EH (cell line): Measurements from ENCODE around the gene HECW1.

Experiments used
- DNase-seq: peaks from one replicate; pipeline ENCODE4 v3.0.0-alpha.2; 2015; ENCODE audit warnings: low read depth

Gene HECW1

GRCh38 chr7:43265139-43265538 lies 152.7 kb downstream of the HECW1 start:
- no peak for DNase-seq

GRCh38 chr7:43273939-43274719 lies 161.7 kb downstream of the HECW1 start:
- no peak for DNase-seq

- DNase-seq, result no peak
Measured at GRCh38 chr7:43274752-43275151, 162.3 kb downstream of the HECW1 start.

- no peak for DNase-seq
Measured at GRCh38 chr7:43276547-43276946, 164.1 kb downstream of the HECW1 start.

DNA sequence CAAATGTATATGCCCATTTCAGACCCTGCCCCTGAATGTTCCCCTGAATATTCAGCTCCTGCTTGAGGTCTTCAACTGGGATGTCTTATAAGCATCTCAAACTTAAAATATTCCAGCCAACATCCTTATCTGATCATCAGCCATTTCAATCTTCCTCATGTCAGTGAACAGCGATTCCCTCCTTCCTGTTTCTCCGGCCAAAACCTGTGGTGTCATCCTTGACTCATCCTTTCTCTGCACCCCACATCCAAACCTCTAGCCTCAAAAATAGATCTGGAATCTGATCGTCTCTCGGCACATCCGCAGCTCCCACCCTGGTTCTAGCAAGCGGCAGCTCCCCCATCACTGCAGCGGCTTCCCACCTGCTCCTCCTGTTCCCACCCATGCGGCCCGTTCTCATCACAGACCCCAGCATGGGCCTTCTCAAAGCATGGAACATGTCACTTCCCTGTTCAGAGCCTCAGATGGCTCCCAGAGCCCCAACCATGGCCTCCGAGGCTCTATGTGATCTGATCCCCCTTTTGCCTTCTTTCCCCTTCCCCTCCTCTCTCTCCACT lies 165.7 kb downstream of the HECW1 start:
- DNase-seq, result peak; percentile 64

DNA sequence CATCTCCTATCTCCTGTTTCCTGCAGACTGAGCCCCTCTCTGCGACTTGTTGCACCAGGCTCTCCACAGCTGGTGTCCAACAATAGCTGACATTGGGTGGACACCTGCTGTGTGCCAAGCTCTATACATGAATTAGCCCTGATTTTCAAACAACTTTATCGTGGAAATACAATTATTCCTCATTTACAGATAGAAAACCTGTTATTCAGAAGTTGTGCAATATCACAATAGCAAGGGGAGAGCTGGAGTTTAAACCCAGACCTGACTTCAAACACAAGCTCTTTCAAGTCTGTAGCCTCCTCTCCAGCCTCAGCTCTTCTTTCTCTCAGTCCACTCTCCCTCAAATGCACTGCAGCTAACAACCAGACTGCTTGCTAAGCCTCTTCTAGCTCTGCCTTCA lies 168.8 kb downstream of the HECW1 start:
- no peak for DNase-seq

DNA sequence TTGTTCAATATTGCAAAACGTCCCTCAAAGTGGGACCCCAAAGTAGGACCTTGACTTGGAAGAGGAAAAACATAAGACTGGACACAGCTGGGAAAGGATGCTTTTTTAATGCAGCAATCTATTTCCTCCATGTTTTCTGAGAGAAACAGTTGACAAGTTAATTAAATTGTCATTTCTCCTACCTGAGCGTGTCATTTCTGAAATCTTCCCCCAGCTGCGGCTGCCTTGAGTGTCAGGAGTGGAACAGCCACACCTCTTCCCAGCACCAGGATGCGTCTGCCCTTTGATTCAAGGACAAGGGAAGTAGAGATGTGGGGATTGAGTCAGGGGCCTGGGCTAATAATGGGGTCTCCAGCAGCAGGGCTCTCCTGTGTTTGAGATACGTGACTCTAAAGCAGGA lies 171.3 kb downstream of the HECW1 start:
- no peak for DNase-seq

- no peak for DNase-seq
Measured at GRCh38 chr7:43289826-43290225, 177.4 kb downstream of the HECW1 start.

DNA sequence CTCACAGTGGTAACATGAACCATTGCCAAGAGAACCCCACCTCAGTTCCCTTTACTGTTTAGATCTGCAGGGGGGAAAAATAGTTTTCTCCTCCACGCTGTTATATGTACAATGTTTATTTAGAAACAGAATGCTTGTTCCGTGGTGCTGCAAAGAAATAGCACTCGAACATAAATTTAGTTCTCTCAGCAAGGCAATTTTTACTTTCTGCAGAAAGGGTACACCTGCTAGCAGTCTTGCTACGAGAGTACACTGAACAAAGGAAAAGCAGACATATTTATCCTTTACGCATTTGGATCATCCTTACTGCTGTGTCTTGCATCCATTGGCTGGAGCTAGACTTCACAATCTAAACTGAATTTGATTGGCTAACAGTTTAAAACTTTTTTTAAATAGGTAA lies 178.5 kb downstream of the HECW1 start:
- no peak for DNase-seq

DNA sequence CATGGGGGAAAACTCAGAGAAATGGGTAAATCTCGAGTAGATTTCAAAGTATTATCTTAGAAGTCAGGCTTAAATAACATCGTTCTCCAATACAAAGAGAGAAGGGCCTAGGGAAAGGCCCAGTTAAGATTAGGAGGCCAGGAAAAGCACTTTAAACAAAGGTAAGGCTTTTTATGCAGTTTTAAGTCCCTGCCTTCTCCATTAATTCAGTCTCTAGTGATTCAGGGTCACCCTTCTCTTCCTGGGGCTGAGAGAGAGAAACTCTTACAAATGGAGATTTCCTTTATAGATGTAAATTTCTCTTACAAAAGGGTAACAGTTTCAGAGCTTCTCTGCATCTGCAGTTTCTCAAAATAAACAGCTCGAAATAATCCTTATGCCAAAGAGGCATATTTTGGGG lies 179.3 kb downstream of the HECW1 start:
- DNase-seq, result no peak

DNA sequence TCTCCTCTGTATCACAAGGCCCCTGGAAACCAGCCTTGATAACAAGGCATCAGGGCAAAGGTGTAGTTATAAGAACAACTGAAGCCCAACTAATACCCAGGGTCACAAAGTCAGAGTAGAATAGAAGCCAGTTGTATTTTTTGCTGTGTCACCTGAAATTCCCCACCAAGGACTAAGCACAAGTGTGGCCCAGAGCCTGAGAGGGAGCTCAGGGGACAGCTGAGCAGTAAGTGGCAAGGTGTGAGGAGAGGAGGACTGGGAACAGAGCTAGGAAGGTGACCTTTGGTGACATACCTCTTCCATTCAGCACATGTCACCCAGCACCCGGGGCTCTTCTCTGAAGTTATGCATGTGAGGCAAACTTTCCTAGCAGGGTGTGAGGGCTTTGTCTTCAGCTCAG lies 179.9 kb downstream of the HECW1 start:
- DNase-seq, result no peak

GRCh38 chr7:43294080-43294630 lies 181.7 kb downstream of the HECW1 start:
- DNase-seq, result peak; percentile 80

GRCh38 chr7:43295429-43295828 lies 183.0 kb downstream of the HECW1 start:
- DNase-seq, result no peak

DNA sequence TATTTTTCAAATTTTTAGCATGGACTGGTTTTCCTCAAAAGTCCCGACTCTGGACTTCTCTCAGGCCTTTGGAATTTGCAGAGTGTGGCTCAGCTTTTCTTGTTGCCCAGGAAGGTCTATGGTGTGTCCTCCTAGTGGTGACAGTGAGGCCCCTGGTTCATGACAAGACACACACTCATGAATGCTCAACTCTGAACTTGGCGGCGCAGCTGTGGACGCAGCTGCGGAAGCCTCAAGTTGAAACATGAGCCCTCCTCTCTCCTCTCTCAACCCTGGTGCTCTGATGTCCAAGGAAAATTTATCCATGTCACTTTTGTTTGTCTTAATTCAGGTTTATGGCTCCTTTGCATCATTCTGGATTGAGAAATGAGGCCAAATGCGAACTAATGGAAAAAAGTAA lies 183.9 kb downstream of the HECW1 start:
- DNase-seq, result no peak

DNA sequence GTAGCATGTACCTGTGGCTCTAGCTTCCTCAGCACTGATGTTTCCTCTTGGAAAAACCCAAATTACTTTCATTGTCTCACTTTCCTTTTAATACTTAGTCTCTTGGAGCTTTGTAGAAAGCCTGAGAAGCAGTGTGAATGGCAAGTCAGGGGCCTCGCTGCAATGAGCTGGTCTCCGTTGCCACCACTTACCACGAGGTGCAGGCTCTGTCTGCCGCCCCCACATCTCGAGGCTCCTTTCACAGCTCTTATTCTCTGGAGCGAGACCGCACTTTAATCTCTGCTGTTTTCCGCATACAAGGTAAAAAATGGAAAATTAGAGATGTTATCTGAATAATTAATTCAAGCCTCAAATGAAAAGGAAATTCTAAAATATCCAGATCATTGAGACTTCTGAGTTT lies 186.2 kb downstream of the HECW1 start:
- DNase-seq, result no peak

GRCh38 chr7:43300121-43300520 lies 187.7 kb downstream of the HECW1 start:
- no peak for DNase-seq

DNA sequence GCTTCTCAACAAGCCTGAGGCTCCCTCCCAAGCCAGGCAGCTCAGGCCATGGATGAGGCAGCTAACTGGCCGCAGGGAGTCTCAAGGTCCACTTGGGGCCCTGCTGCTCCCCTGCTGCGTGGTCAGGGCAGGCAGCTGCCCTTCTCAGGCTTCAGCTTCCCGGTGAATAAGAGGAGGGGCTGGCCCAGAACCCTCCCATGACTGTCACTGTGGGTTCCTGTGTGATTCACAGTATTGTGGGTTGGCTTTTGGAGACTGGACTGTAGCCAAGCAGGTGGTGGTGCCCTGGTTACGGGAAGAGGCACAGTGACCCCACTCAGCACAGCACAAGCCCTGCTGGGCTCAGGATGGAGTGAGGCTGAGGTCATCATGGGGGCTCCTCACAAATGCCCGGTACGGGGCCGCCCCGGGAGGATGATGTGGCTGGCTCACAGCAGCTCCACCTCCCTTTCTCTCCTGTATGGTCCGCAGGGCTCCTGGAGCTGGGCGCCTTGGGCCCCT lies 189.8 kb downstream of the HECW1 start:
- DNase-seq, result peak; percentile 29

DNA sequence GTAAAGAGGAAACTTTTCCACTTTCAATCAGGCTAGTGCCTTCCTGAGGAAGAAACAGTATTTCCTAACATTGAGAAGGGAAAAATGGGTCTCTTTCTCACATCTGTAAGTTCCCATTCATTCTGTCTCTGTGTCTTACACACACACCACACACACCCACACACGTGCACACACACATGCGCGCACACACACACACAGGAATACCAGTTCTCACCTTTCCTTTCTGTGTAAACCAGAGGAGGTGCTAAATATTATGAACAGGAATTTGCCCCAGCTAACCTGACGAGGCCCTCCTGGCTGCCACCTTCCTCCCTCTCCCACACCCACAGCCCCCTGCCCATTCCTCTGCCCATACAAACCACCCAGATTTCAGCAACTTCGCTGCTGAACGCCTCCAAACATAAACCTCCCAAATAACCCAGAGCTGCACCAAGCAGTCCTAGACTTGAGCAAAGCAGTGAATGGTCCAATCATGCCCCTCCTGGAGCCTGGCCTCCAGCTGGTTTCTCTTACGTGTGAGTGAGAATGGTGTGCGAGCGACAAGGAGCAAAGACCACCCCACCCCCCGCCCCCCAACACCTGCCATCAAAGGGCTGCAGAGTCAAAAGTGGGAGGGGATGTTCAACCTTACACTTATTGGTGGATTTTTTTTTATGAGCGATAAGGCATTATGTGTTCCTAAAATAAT lies 190.5 kb downstream of the HECW1 start:
- DNase-seq, result no peak

- DNase-seq, result peak; percentile 1
Measured at GRCh38 chr7:43303740-43304241, 191.3 kb downstream of the HECW1 start.

DNA sequence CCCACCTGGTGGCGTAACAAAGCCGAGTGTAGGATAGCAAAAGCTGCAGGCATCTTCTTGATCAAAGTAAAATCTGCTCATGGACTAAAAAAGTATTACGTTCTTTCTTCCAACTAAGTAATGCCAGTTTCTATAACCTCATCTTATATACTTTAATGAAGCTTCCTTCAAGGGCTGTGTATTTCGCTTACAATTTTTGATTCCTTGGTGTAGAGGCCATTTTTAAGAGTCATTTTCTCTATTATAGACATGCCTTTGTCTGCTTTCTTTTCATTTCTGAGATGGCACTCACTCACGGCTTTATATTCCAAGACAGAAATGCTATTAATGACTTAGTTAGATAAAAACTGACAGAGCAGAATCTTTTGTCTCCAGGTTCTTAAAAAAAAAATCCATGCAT lies 194.0 kb downstream of the HECW1 start:
- DNase-seq, result no peak

GRCh38 chr7:43307522-43307921 lies 195.1 kb downstream of the HECW1 start:
- DNase-seq, result no peak

DNA sequence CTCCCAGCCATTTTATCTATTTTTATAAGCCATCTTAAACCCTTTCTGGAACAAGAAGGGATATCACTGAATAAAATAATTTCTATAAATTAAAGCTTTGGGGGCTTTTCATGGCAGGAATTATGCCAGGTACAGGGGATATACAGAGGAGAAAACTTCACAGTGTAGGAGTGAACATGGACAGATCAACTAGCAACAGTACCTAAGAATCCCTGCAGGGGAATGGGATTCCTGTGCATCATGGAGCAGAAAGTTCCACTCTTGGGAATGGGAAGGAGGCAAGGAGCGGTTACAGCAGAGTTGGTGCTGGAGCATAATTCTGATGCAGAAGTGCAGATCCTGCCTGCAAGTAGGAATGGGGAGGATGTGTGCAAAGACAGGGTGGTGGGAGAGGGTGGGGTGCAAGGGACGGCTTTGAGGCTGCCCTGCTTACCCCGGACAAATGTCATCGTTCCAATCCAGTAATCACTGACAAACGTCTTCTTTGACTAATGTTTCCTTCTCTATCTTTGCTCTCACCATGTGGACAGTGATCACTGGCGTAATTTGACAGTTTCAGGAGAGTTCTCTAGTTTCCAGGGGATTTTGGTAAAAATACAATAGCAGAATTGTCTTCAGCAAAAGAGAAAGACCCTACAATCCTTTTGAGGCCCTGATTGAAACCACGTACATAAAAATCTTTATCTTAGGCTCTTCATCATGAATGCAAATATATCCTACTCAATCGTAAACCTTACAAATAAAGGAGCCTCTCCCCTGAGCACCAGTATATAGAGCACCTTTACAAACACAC lies 196.7 kb downstream of the HECW1 start:
- DNase-seq, result no peak
